ENCODE data around the gene SELENOV.

Gene SELENOV

GRCh38 chr19:39496063-39496462, 18.9 kb upstream of the SELENOV start:
- DNase-seq = no peak

GRCh38 chr19:39497701-39497995, 17.3 kb upstream of the SELENOV start:
- DNase-seq = no peak

GRCh38 chr19:39497996-39498797, 16.7 kb upstream of the SELENOV start:
- DNase-seq = peak; percentile 54

GRCh38 chr19:39498798-39499642, 15.9 kb upstream of the SELENOV start, which contains the start of gene DLL3:
TSS of gene DLL3 (plus strand) at chr19:39498947. CDS start at chr19:39498975, 28 bp downstream.
- DNase-seq = no peak

- DNase-seq = no peak
Observed at GRCh38 chr19:39499932-39500331, 15.0 kb upstream of the SELENOV start.

GRCh38 chr19:39500543-39500942, 14.4 kb upstream of the SELENOV start:
- no peak for DNase-seq

GRCh38 chr19:39501340-39501739, 13.6 kb upstream of the SELENOV start:
- DNase-seq = no peak

- peak; percentile 66 for DNase-seq
Observed at GRCh38 chr19:39502640-39503417, 12.1 kb upstream of the SELENOV start.

GRCh38 chr19:39506598-39506943, 8.4 kb upstream of the SELENOV start:
- DNase-seq = no peak

GRCh38 chr19:39506944-39507714, 7.8 kb upstream of the SELENOV start:
- DNase-seq = peak; percentile 65

GRCh38 chr19:39507715-39508364, 7.1 kb upstream of the SELENOV start:
- DNase-seq = no peak

- DNase-seq = no peak
Observed at GRCh38 chr19:39508629-39509028, 6.3 kb upstream of the SELENOV start.

GRCh38 chr19:39509233-39509632, 5.7 kb upstream of the SELENOV start:
- no peak for DNase-seq

- no peak for DNase-seq
Observed at GRCh38 chr19:39512988-39513387, 2.0 kb upstream of the SELENOV start.

- peak; percentile 26 for DNase-seq
Observed at GRCh38 chr19:39515551-39516191, 732 bp downstream of the SELENOV start.

- no peak for DNase-seq
Observed at GRCh38 chr19:39516270-39516669, 1.3 kb downstream of the SELENOV start.

- no peak for DNase-seq
Observed at GRCh38 chr19:39517432-39517831, 2.5 kb downstream of the SELENOV start.

GRCh38 chr19:39518458-39518857, 3.5 kb downstream of the SELENOV start:
- no peak for DNase-seq

GRCh38 chr19:39518975-39519374, 4.0 kb downstream of the SELENOV start:
- DNase-seq = no peak

GRCh38 chr19:39520541-39521484, 5.9 kb downstream of the SELENOV start:
- no peak for DNase-seq
